ENCODE data around the gene TENM4. TPM values are rescaled to one million over a fixed set of nuclear protein-coding genes. Genes with fewer than 3 reads are reported as not detected.

The TENM4 gene
- total and polyA plus RNA-seq, 2 of the 13 experiments (the other 11 are each of a cell fraction or from before 2014, with no cell fraction given): not detected

GRCh38 chr11:79332017-79332416, 108.8 kb downstream of the TENM4 start:
- H3K27me3 ChIP-seq (ENCODE audit: control insufficient read depth in 1 of 2, insufficient read depth in 2 of 2, low read length in 2 of 2): peaks cover 0 to 6% of the 10 kb centered on the region in 2 experiments; a peak in 1 of 5 replicates
- intact Hi-C loops (cut with micrococcal nuclease; ENCODE audit: unreplicated experiment): no loop called here
- in situ Hi-C loops (cut with HindIII; ENCODE audit: extremely low pct_ligation_motif_present, low pct_unique_long_range_greater_than_20kb): no loop called here

More at GRCh38 chr11:79332017-79332416, 108.8 kb downstream of the TENM4 start:
- H3K4me3 ChIP-seq (replicated peaks in 1 of 3; ENCODE audit: insufficient read depth in 1 of 3, low read depth in 2 of 3, low read length in 3 of 3): no peak overlapping the region
- no peak overlapping the region for H3K27ac ChIP-seq (ENCODE audit: extremely low read length, insufficient read depth, low read length)
- FAIRE-seq (no peak), ATAC-seq (no peak), DNase-seq (ENCODE audit: low spot score) (no peak)
- ChIA-PET CTCF (ENCODE audit: low intra/inter-chr PET ratio, low total read pairs) (no interaction called here), POLR2A (no interaction called here)
- H3K9ac ChIP-seq (ENCODE audit: insufficient read depth, low read depth, low read length): no peak overlapping the region
- H3K4me1 ChIP-seq (ENCODE audit: insufficient read depth, low read length): no peaks in the 10 kb centered on the region
- no TSS peak for BruUV-seq (replicated peaks)
- no peaks in the 10 kb centered on the region for H3K36me3 ChIP-seq (replicated peaks in 1 of 2; ENCODE audit: control insufficient read depth in 1 of 2, insufficient read depth in 2 of 2, low read length in 2 of 2)
- no peak for TF ChIP-seq SKI (IDR thresholded peaks at IDR 0.05; ENCODE audit: partially characterized antibody)
- no peak for TF ChIP-seq E2F2 (CRISPR knock-in tag; IDR thresholded peaks at IDR 0.05; ENCODE audit: borderline replicate concordance)
- TF ChIP-seq CREBL2 (CRISPR knock-in tag; IDR thresholded peaks at IDR 0.05; ENCODE audit: borderline replicate concordance): no peak
- TF ChIP-seq ZFP37 (CRISPR knock-in tag; IDR thresholded peaks at IDR 0.05; ENCODE audit: borderline replicate concordance): no peak
- no peak for TF ChIP-seq ZNF333 (CRISPR knock-in tag; IDR thresholded peaks at IDR 0.05; ENCODE audit: borderline replicate concordance)
- no peak for TF ChIP-seq ZNF878 (CRISPR knock-in tag; IDR thresholded peaks at IDR 0.05)
- TF ChIP-seq ZXDC (CRISPR knock-in tag; IDR thresholded peaks at IDR 0.05): no peak
- WGBS (ENCODE audit: low lambda C conversion rate): 0% methylated on average over 2 of the region's 2 CpGs
- H3K9me3 ChIP-seq (ENCODE audit: low read length): no peaks in the 10 kb centered on the region
- H3K4me2 ChIP-seq (ENCODE audit: low read depth, low read length): no peak overlapping the region
- no peaks in the 10 kb centered on the region for H4K20me1 ChIP-seq (ENCODE audit: insufficient read depth, low read length)
- H3K79me2 ChIP-seq (ENCODE audit: insufficient read depth, low read length): no peaks in the 10 kb centered on the region
- no peak overlapping the region for H2AFZ ChIP-seq (ENCODE audit: low read length)

Data from HepG2 (cell line).